Thoracic aorta (tissue), 2 donors: ENCODE results near the gene COBLL1. TPM values are rescaled to one million over a fixed set of nuclear protein-coding genes. Genes with fewer than 3 reads are reported as not detected.

Source experiments
- ATAC-seq: fragments of 150-250 bp; one replicate; pipeline ENCODE4 v1.8.0; 2017; ENCODE audit warnings: low read depth; ENCODE audit not compliant: insufficient number of reproducible peaks, low FRiP score
- DNase-seq: peaks from one replicate; pipeline ENCODE4 v3.0.0-alpha.2; 2020; ENCODE audit warnings: low spot score
- H3K27ac ChIP-seq, 2 donors: fragments of 200-600 bp; sonication (generic); 1 replicate in 1 of 2; 2 replicates in 1 of 2; pipeline ENCODE4 v1.5.1; 2016; ENCODE audit warnings: mild to moderate bottlenecking in 2 of 2, moderate library complexity in 2 of 2
- H3K27me3 ChIP-seq: fragments of 200-600 bp; sonication (generic); replicated peaks from 2 replicates; pipeline ENCODE4 v1.6.0; 2016; ENCODE audit warnings: mild to moderate bottlenecking; ENCODE audit not compliant: insufficient read depth
- H3K36me3 ChIP-seq: fragments of 200-600 bp; sonication (generic); one replicate; pipeline ENCODE4 v1.5.1; 2016
- H3K4me1 ChIP-seq, 2 donors: fragments of 200-600 bp; sonication (generic); 1 replicate in 1 of 2; 2 replicates in 1 of 2; pipeline versions ENCODE4 v1.5.1 to v1.6.0; 2016; ENCODE audit warnings: low read depth in 2 of 2, mild to moderate bottlenecking in 1 of 2; ENCODE audit not compliant: control insufficient read depth in 1 of 2
- H3K4me3 ChIP-seq: fragments of 200-600 bp; sonication (generic); 2 replicates; pipeline ENCODE4 v1.5.1; 2016; ENCODE audit warnings: mild to moderate bottlenecking
- H3K9me3 ChIP-seq: fragments of 200-600 bp; sonication (generic); 2 replicates; pipeline ENCODE4 v1.5.1; 2016
- total RNA-seq, 2 donors: library from RNA; depleted of rRNA; stranded (reverse); fragments of >200 nt; gene quantifications; one replicate each; pipeline versions ENCODE4 v1.1.0 to v1.2.3, GENCODE V29; 2016
- TF ChIP-seq, protein P1 (sequence below): fragments of 200-600 bp; sonication (generic); IDR thresholded peaks from one replicate; pipeline ENCODE4 v1.5.1; 2019; ENCODE audit warnings: antibody characterized with exemption

The COBLL1 gene
- total RNA-seq, 2 donors from 2014 or later, result 62.0 to 64.6 TPM

DNA sequence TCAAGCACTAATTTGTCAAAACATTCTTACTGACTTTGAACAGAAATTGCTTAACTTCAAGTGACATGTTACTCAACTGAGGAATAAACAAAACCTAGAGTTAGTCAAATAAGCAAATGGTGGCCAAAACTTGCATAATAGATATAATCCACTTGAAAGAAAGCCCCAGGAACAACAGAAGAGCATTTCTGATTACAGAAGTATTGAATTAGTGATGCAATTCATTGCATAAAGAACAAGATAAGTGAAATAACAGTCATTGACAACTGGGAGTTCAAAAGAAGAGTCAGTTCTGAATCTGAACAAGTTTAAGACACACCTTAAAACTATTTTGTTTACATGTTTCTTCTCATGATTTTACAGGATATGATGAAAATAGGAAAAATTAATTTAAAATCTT lies 30.8 kb downstream of the COBLL1 start:
- H3K27ac ChIP-seq, result peak overlapping the region in 1 of 2 donors; percentile 52
- no peaks in the 10 kb centered on the region for H3K27me3 ChIP-seq
- H3K36me3 ChIP-seq, result no peaks in the 10 kb centered on the region
- DNase-seq, result no peak
- TF ChIP-seq, protein P1, sequence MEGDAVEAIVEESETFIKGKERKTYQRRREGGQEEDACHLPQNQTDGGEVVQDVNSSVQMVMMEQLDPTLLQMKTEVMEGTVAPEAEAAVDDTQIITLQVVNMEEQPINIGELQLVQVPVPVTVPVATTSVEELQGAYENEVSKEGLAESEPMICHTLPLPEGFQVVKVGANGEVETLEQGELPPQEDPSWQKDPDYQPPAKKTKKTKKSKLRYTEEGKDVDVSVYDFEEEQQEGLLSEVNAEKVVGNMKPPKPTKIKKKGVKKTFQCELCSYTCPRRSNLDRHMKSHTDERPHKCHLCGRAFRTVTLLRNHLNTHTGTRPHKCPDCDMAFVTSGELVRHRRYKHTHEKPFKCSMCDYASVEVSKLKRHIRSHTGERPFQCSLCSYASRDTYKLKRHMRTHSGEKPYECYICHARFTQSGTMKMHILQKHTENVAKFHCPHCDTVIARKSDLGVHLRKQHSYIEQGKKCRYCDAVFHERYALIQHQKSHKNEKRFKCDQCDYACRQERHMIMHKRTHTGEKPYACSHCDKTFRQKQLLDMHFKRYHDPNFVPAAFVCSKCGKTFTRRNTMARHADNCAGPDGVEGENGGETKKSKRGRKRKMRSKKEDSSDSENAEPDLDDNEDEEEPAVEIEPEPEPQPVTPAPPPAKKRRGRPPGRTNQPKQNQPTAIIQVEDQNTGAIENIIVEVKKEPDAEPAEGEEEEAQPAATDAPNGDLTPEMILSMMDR, result no peak
- no peak overlapping the region for H3K4me3 ChIP-seq
- H3K4me1 ChIP-seq, result peaks cover 30 to 61% of the 10 kb centered on the region in 2 donors
- ATAC-seq, result no peak
- no peaks in the 10 kb centered on the region for H3K9me3 ChIP-seq

DNA sequence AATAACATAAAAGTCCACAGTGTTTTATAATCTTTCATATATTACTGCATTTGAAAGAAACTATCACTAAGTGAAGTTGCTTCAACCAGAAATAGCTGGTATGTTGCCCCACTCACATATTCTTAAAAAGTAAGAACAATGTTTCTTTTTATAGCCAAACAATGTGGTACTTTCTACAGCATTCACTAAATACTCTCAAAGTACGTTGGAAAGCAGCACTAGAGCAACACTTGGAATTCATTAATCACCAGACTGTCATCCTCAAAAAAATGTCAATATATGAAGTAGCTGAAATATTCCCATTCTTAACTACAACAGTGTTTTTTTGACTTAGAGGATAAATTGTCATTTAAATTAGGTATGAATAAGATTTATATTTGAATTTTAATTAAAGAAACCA lies 32.8 kb downstream of the COBLL1 start:
- no peak for DNase-seq
- TF ChIP-seq, protein P1, result no peak
- Histone ChIP-seq H3K27ac (peak overlapping the region in 1 of 2 donors; percentile 63), H3K9me3 (no peaks in the 10 kb centered on the region), H3K27me3 (no peaks in the 10 kb centered on the region), H3K36me3 (no peaks in the 10 kb centered on the region), H3K4me1 (peaks cover 29 to 55% of the 10 kb centered on the region in 2 donors), H3K4me3 (no peak overlapping the region)
- no peak for ATAC-seq

DNA sequence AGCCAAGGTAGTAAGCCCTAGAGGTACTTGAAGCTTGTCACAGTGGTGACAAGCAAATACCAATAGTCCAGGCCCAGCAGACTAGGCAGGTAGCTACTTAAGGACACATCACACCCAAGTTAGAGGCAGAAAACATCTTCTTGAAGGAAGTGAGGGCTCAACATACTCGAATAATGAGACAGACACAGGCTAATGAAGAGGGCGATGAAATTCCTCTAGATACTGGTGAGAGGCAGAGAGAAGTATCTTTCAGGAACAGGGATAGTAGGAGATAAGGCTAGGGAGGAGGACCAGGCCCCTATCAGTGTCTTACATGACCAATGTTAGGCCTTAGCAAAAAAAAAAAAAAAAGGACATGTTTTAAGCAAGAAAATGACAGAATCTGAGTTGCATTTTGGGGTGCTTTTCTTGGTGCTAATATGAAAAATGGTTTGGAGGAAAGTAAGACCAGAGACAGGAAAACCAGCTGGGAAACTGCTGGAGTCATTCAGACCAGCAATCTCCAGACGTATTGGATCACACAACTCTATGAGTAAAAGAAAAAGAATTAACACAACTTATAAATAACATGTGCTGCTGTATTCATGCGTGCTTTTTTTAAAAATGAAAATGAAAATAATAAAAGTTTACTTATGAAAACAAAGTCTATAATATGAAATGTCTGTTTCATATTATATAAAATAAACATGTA lies 37.7 kb downstream of the COBLL1 start:
- H3K4me1 ChIP-seq, result peaks cover 20 to 43% of the 10 kb centered on the region in 2 donors
- H3K9me3 ChIP-seq, result no peaks in the 10 kb centered on the region
- peak overlapping the region; percentile 50 to 82 for H3K27ac ChIP-seq
- TF ChIP-seq, protein P1, result no peak
- H3K27me3 ChIP-seq, result no peaks in the 10 kb centered on the region
- no peak overlapping the region for H3K4me3 ChIP-seq
- no peaks in the 10 kb centered on the region for H3K36me3 ChIP-seq
- ATAC-seq (peak; percentile 38), DNase-seq (no peak)

DNA sequence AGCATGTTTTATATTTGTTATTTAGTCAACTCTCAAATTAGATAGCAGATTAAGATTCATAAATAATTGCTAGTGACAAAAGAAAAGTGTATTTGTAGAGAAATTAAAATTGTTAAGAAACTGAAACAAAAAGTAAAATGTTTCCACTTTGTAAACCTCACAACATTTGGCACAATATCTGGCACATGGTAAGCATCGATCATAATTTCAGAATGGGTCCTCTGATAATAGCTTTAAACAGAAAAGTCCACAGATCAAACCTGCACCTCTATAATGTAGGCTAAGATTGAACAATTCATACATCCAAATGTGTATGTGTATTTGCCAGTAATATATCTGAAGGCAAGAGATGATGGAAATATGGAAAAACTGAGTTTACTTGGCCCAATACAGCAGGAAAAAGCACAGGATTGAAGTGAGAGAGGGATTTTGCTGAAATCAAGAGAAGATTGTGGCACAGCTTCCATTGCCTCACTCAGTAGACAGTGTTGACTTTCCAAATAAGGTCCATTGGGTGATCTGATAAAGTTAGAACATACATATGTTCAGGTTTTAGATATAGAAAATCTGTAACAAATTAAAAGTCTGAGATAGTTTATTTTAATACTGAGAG lies 39.4 kb downstream of the COBLL1 start:
- peak overlapping the region in 1 of 2 donors; percentile 27 for H3K27ac ChIP-seq
- H3K36me3 ChIP-seq, result no peaks in the 10 kb centered on the region
- H3K4me3 ChIP-seq, result peak overlapping the region; percentile 16
- DNase-seq (no peak), ATAC-seq (no peak)
- H3K4me1 ChIP-seq, result peaks cover 21 to 48% of the 10 kb centered on the region in 2 donors
- no peaks in the 10 kb centered on the region for H3K27me3 ChIP-seq
- no peaks in the 10 kb centered on the region for H3K9me3 ChIP-seq
- TF ChIP-seq, protein P1, result no peak

DNA sequence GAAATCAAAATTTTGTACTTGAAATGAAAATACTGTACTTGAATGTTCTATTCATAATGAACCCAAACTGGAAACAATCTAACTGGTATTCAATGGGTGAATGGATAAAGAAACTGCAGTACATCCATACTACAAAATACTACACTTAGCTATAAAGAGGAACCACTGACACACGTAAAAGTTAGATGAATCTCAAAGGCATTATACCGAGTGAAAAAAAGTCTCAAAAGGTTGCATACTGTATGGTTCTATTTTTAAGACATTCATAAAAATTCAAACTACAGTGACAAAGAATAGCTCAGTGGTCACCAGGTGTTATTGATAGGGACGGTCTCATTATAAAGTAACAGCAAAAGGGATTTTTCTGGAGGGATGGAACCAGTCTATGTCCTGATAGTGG lies 41.1 kb downstream of the COBLL1 start:
- ATAC-seq (no peak), DNase-seq (no peak)
- Histone ChIP-seq H3K36me3 (no peaks in the 10 kb centered on the region), H3K27ac (no peak overlapping the region), H3K4me1 (peaks cover 25 to 56% of the 10 kb centered on the region in 2 donors), H3K9me3 (no peaks in the 10 kb centered on the region), H3K27me3 (no peaks in the 10 kb centered on the region), H3K4me3 (no peak overlapping the region)
- TF ChIP-seq, protein P1, result no peak
